DND-41 (cell line): ENCODE results near the gene MCFD2.

ENCODE experiments used
- ATAC-seq: fragments of 200-7000 bp; cut with Tn5 transposase; 3 replicates; pipeline ENCODE4 v1.9.1; 2021; ENCODE audit warnings: low read depth; ENCODE audit not compliant: insufficient read depth
- DNase-seq: peaks from one replicate; pipeline ENCODE4 v3.0.0-alpha.2; 2020
- H2AFZ ChIP-seq: 2 replicates; pipeline ENCODE4 v1.6.0; 2012; ENCODE audit warnings: low read depth, low read length
- H3K27ac ChIP-seq: 2 replicates; pipeline ENCODE4 v1.5.1; 2012; ENCODE audit warnings: low read length, inconsistent platforms
- H3K27me3 ChIP-seq: fragments of 200-600 bp; sonication (generic); 2 replicates; pipeline ENCODE4 v1.6.0; 2012; ENCODE audit warnings: low read length, mild to moderate bottlenecking, inconsistent platforms; ENCODE audit not compliant: insufficient read depth, poor library complexity
- H3K36me3 ChIP-seq: 2 replicates; pipeline ENCODE4 v1.5.1; 2012; ENCODE audit warnings: low read length, inconsistent platforms; ENCODE audit not compliant: insufficient read depth
- H3K4me1 ChIP-seq: 2 replicates; pipeline ENCODE4 v1.5.1; 2012; ENCODE audit warnings: mild to moderate bottlenecking, low read length; ENCODE audit not compliant: insufficient read depth
- H3K4me2 ChIP-seq: 2 replicates; pipeline ENCODE4 v1.6.0; 2012; ENCODE audit warnings: mild to moderate bottlenecking, moderate library complexity, low read length, inconsistent platforms; ENCODE audit not compliant: insufficient read depth
- H3K4me3 ChIP-seq, 2 experiments: fragments of 200-600 bp in 1 of 2; shearing (Covaris generic) in 1 of 2; 2 replicates each; pipeline ENCODE4 v1.5.1; 2012 to 2016; ENCODE audit warnings: inconsistent platforms in 2 of 2, low read length in 2 of 2, mild to moderate bottlenecking in 2 of 2, low read depth in 1 of 2, moderate library complexity in 1 of 2
- H3K79me2 ChIP-seq: 2 replicates; pipeline ENCODE4 v1.6.0; 2012; ENCODE audit warnings: low read length, inconsistent platforms; ENCODE audit not compliant: insufficient read depth
- H3K9ac ChIP-seq: 2 replicates; pipeline ENCODE4 v1.6.0; 2012; ENCODE audit warnings: low read depth, mild to moderate bottlenecking, inconsistent platforms, low read length, moderate library complexity
- H3K9me3 ChIP-seq: 2 replicates; pipeline ENCODE4 v1.5.1; 2012; ENCODE audit warnings: low read length, moderate library complexity, mild to moderate bottlenecking, inconsistent platforms; ENCODE audit not compliant: insufficient read depth, severe bottlenecking
- H4K20me1 ChIP-seq: 2 replicates; pipeline ENCODE4 v1.6.0; 2012; ENCODE audit warnings: low read length; ENCODE audit not compliant: insufficient read depth
- CTCF ChIP-seq: IDR thresholded peaks from 2 replicates; pipeline ENCODE4 v1.5.1; 2012; ENCODE audit warnings: borderline replicate concordance, low read length, moderate library complexity, mild to moderate bottlenecking; ENCODE audit not compliant: poor library complexity, severe bottlenecking; ENCODE audit errors: extremely low read depth
- EZH2 ChIP-seq: IDR thresholded peaks from 3 replicates; pipeline ENCODE4 v1.6.1; 2012; ENCODE audit warnings: borderline replicate concordance, low read depth, mild to moderate bottlenecking, moderate library complexity, low read length, inconsistent platforms; ENCODE audit not compliant: severe bottlenecking

Gene MCFD2

GRCh38 chr2:46958431-46959017, 42.9 kb upstream of the MCFD2 start:
- DNase-seq (no peak), ATAC-seq (no peak)
- H3K9me3 ChIP-seq: no peaks in the 10 kb centered on the region
- TF ChIP-seq EZH2: no peak
- TF ChIP-seq CTCF: no peak
- no peak overlapping the region for H3K4me2 ChIP-seq
- peaks cover 58% of the 10 kb centered on the region for H3K79me2 ChIP-seq
- H3K27ac ChIP-seq: no peak overlapping the region
- H3K9ac ChIP-seq: no peak overlapping the region
- H3K4me3 ChIP-seq: no peak overlapping the region
- peaks cover 92% of the 10 kb centered on the region for H3K36me3 ChIP-seq
- no peak overlapping the region for H2AFZ ChIP-seq
- H4K20me1 ChIP-seq: peaks cover 50% of the 10 kb centered on the region
- H3K4me1 ChIP-seq: no peaks in the 10 kb centered on the region
- H3K27me3 ChIP-seq: no peaks in the 10 kb centered on the region

GRCh38 chr2:46956981-46957531, 41.5 kb upstream of the MCFD2 start:
- no peak overlapping the region for H3K27ac ChIP-seq
- H3K9ac ChIP-seq: no peak overlapping the region
- TF ChIP-seq EZH2: no peak
- no peak for TF ChIP-seq CTCF
- ATAC-seq (no peak; the same call in 2 of the 3 replicates), DNase-seq (no peak)
- peaks cover 49% of the 10 kb centered on the region for H3K79me2 ChIP-seq
- H3K36me3 ChIP-seq: peaks cover 90% of the 10 kb centered on the region
- no peaks in the 10 kb centered on the region for H3K9me3 ChIP-seq
- no peak overlapping the region for H2AFZ ChIP-seq
- H3K4me2 ChIP-seq: no peak overlapping the region
- H4K20me1 ChIP-seq: peaks cover 37% of the 10 kb centered on the region
- no peaks in the 10 kb centered on the region for H3K27me3 ChIP-seq
- H3K4me1 ChIP-seq: no peaks in the 10 kb centered on the region
- no peak overlapping the region for H3K4me3 ChIP-seq

- no peak overlapping the region for H2AFZ ChIP-seq
- no peak for TF ChIP-seq CTCF
- TF ChIP-seq EZH2: no peak
- H3K9me3 ChIP-seq: no peaks in the 10 kb centered on the region
- peaks cover 41% of the 10 kb centered on the region for H4K20me1 ChIP-seq
- H3K9ac ChIP-seq: no peak overlapping the region
- no peaks in the 10 kb centered on the region for H3K4me1 ChIP-seq
- ATAC-seq (no peak), DNase-seq (no peak)
- H3K27me3 ChIP-seq: no peaks in the 10 kb centered on the region
- peaks cover 96% of the 10 kb centered on the region for H3K36me3 ChIP-seq
- H3K27ac ChIP-seq: no peak overlapping the region
- no peak overlapping the region for H3K4me3 ChIP-seq
- no peak overlapping the region for H3K4me2 ChIP-seq
- H3K79me2 ChIP-seq: peaks cover 53% of the 10 kb centered on the region
These were observed 40.2 kb upstream of the MCFD2 start for GRCh38 chr2:46955764-46956163.
